Articular chondrocyte of knee joint (primary cell): ENCODE results near the gene TAGLN2. TPM values are rescaled to one million over a fixed set of nuclear protein-coding genes. Genes with fewer than 3 reads are reported as not detected.

ENCODE experiments used
- small RNA-seq: library from RNA; depleted of rRNA; stranded (forward); fragments of <200 nt; gene quantifications from one replicate; pipeline ENCODE3, GENCODE V24; 2012
- total RNA-seq: library from RNA; depleted of rRNA; stranded (reverse); fragments of >200 nt; gene quantifications from 2 replicates; pipeline ENCODE4 v1.2.3, GENCODE V29; 2012

Gene TAGLN2
- 261 and 286 TPM in 2 replicates for total RNA-seq

DNA sequence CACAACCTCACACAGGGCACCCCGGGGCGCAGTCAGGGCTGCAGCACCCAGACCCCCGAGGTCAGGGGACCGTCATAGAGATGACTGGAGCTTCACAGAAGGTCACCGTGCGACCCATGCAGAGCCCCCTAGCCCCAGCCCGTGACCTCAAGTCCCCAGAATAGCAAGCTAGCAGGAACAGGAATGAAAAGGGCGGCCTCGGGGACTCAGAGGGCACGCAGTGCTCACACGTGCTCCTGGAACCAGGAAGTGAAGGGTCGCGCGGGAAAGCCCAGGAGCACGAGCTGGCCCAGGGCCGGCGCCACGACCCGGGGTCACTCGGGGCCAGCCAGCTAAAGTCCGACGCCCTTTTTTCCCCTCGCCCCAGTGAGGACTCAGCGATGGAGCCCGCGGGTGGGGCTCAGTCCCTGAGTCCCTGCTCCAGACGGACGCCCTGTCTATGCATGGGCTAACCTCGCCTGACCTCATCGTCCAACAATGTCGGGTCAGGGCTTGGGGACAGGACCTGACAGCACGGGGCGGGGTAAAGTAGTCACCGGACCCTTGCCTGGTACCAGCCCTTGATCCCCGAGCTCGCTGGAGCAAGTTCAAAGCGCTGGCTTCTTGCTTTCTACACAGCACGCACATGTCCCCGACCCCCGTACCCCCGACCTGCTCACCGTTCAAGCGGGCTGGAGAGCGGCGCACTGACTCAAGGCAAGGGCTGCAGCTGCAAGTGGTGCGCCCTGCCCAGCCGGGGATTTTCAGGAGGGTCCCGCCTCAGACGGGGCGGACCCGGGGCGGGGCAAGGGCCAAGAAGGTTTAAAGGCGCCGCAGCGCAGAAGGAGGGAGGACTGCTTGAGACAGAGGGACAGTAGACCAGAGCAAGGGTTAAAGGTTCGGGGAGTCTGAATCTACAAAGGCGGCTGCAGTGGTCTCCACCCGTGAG is at the start of gene TAGLN2:
TAGLN2 (minus strand) TSS at position 717 of the 928 bp plus-strand sequence. CDS start 4,998 bp downstream, outside the sequence.

DNA sequence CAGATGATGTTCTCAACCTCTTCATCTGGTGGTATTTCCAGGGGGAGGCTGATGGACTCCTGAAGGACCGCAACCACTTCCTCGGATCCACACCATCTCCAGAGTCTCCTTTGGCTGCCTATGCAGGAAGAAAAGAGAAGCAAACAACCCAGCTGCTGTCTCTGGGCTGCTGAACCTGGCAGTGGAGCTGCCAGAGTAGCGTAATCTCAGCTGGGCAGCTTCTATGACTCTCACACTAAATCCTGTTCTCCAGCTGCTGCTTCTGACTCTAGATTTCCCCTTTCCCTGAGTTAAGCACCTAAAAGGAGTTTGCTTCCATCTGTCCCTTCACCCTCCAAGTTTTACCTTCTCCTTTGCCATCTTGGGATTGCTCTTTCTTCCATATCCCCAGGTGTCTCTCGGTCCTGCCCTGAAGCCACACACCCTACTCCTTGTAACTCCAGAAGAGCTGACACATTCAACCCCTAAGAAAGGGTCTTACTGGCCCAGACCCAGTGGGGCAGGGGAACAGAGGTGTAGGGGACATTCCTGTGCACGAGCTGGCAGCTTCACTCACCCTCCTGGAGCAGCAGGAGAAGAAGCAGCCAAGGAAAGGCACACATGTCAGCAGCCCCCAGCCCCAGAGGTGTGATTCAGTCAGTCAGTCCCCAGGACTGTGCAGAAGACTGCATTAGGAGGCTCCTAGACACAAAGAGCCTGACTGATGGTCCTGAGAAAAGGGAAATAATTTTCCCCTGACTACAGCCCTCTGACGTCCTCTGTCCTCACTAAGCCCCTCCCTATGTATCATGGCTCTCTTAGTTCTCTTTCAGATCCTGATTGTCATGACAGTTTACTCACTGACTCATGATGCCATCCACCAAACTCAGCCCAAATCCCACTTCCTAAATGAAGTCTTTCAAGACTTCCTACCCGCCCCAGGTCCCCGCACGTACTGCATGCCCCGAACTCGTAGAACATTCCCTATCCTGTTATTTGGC is 28.5 kb upstream of the TAGLN2 start, which contains the start of gene SLAMF9:
SLAMF9 (minus strand) TSS at position 702 of the 980 bp plus-strand sequence; CDS start at position 602, 100 bp downstream.

DNA sequence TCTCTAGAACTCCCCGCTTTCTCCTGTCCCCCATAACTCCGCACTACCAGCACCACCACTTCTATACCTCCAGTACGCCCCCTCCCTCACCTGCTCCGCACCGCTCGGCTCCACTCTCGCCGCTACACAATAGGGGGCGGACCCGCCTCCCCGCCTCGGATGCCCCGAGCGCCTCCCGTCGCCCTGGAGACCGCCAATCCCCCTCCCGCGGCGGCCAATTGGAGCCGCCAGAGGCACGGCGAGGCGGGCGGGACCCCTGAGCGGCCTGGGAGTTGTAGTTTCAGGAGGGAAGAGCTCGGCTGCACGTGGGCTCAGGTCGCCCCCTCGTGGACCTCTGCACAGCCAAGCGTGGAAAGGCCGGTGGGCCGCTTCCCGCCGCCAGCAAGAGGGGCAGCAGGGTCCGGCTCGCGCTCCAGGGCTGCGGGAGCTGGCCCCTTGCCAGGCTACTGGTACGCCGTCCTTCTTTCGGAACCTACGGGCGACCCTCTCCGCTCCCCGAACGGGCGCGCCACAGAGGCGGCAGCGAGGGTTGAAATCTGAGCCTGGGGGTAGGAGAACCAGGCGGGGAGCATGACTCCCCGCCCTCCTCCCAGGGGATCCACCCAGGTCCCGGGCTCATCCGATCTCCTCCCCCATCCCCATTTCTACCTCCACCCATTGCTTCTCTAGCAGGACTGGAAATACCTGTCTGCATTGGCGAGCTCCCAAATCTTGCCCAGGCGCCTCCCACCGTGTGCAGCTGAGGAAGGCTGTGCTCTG is 20.4 kb upstream of the TAGLN2 start, which contains the start of gene IGSF9:
IGSF9 (minus strand) TSS at position 131 of the 759 bp plus-strand sequence. CDS start 2,159 bp downstream, outside the sequence.

DNA sequence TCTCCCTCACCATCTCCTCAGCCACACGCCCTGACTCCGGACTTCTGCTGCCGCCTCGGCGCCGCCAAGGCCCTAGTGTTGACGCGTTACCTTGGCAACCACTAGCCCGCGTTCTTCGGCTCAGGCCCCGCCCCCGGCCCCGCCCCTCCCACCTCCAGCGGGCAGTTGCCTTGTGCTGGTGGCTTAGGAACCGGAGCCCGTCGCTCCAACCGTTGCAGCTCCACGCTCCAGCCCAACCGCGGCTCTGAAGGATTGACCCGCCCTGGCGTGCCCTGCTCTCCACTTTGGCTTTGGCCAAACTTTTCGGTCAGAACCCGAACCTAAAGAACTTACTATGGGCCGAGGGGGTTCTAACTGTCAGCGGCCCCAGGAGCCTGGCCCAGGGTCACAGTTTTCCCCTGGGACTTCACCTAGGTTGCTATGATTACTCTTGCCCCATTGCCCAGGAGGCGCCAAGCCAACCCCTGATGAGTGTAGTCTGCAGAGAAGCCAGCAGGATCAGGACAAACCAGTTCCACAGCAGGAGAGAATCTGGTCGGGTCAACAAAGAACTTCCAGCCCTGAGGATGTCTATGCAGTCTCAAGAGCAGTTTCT is 25.1 kb downstream of the TAGLN2 start, which contains the start of gene CFAP45:
CFAP45 (minus strand) TSS at position 80 of the 595 bp plus-strand sequence; CDS start at position 13, 67 bp downstream.

Small RNAs within 50 kb of the gene (small RNA-seq; reads per million reads assigned to genes)
- gene MIR4259, result not detected

Other genes starting within 250 kb of the TAGLN2 start
- gene CRP, start 210.9 kb downstream of the TAGLN2 start, total RNA-seq, result not detected in 2 replicates
- gene DUSP23, start 144.5 kb downstream of the TAGLN2 start, total RNA-seq, result 6.8 and 9.8 TPM in 2 replicates
- gene FCRL6, start 123.1 kb downstream of the TAGLN2 start, total RNA-seq, result not detected in 2 replicates
- gene SLAMF8, start 98.6 kb downstream of the TAGLN2 start, total RNA-seq, result 0.11 TPM in 1 of 2 replicates, not detected in the other
- not detected in 2 replicates for gene VSIG8, start 62.9 kb downstream of the TAGLN2 start, total RNA-seq
- 0.65 and 1.1 TPM in 2 replicates for gene CFAP45, start 25.3 kb downstream of the TAGLN2 start, total RNA-seq
- gene IGSF9, start 20.1 kb upstream of the TAGLN2 start, total RNA-seq, result not detected in 2 replicates
- gene SLAMF9, start 28.7 kb upstream of the TAGLN2 start, total RNA-seq, result 0.65 and 0.86 TPM in 2 replicates
- 7.4 and 8.6 TPM in 2 replicates for gene PIGM, start 106.5 kb upstream of the TAGLN2 start, total RNA-seq
- gene KCNJ10, start 144.7 kb upstream of the TAGLN2 start, total RNA-seq, result not detected in 2 replicates
- gene KCNJ9, start 156.0 kb upstream of the TAGLN2 start, total RNA-seq, result under 0.01 and 0.11 TPM in 2 replicates
- gene IGSF8, start 173.1 kb upstream of the TAGLN2 start, total RNA-seq, result 19.9 and 20.2 TPM in 2 replicates
- gene ATP1A2, start 190.3 kb upstream of the TAGLN2 start, total RNA-seq, result 0.22 and 0.91 TPM in 2 replicates
- gene ATP1A4, start 226.1 kb upstream of the TAGLN2 start, total RNA-seq, result not detected in 2 replicates